ENCODE measurements around the gene SEC24B. TPM values are rescaled to one million over a fixed set of nuclear protein-coding genes. Genes with fewer than 3 reads are reported as not detected.
A peak's percentile ranks its signal among the peaks of the same experiment; 100 is the strongest.

The SEC24B gene
- total and polyA plus RNA-seq, 4 donors, result 8.0 to 34.8 (median 18.4) TPM

GRCh38 chr4:109389369-109390114 lies 44.1 kb upstream of the SEC24B start:
- Histone ChIP-seq H3K27me3 (ENCODE audit: control insufficient read depth in 3 of 3, insufficient read depth in 3 of 3, low read length in 2 of 3) (no peaks in the 10 kb centered on the region), H3K4me3 (no peak overlapping the region), H3K4me1 (ENCODE audit: control insufficient read depth in 5 of 5, insufficient read depth in 5 of 5, low read length in 5 of 5) (peaks cover 0 to 11% (median 0%) of the 10 kb centered on the region in 5 donors), H3K36me3 (ENCODE audit: control insufficient read depth in 4 of 4, insufficient read depth in 4 of 4, low read length in 4 of 4) (no peaks in the 10 kb centered on the region), H3K9ac (ENCODE audit: insufficient read depth in 1 of 2, low read length in 2 of 2) (no peak overlapping the region), H3K9me3 (ENCODE audit: control insufficient read depth in 4 of 4, insufficient read depth in 3 of 4, low read length in 3 of 4) (peaks cover 0 to 2% (median 0%) of the 10 kb centered on the region in 4 donors), H3K27ac (ENCODE audit: low read depth in 1 of 2, low read length in 1 of 2) (no peak overlapping the region)
- TF ChIP-seq, protein P1, sequence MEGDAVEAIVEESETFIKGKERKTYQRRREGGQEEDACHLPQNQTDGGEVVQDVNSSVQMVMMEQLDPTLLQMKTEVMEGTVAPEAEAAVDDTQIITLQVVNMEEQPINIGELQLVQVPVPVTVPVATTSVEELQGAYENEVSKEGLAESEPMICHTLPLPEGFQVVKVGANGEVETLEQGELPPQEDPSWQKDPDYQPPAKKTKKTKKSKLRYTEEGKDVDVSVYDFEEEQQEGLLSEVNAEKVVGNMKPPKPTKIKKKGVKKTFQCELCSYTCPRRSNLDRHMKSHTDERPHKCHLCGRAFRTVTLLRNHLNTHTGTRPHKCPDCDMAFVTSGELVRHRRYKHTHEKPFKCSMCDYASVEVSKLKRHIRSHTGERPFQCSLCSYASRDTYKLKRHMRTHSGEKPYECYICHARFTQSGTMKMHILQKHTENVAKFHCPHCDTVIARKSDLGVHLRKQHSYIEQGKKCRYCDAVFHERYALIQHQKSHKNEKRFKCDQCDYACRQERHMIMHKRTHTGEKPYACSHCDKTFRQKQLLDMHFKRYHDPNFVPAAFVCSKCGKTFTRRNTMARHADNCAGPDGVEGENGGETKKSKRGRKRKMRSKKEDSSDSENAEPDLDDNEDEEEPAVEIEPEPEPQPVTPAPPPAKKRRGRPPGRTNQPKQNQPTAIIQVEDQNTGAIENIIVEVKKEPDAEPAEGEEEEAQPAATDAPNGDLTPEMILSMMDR (IDR thresholded peaks at IDR 0.05; ENCODE audit: control extremely low read depth, extremely low read depth), result no peak
- 58 to 77% methylated on average over 7 of the region's 7 CpGs for WGBS, 2 donors
- ATAC-seq (ENCODE audit: insufficient read depth, low FRiP score), result no peak
- DNase-seq, result peak; percentile 27 to 50 (median 41)

- no peak overlapping the region for H3K27ac ChIP-seq (ENCODE audit: low read depth in 1 of 2, low read length in 1 of 2)
- DNase-seq, result no peak
- no peak overlapping the region for H3K9ac ChIP-seq (ENCODE audit: insufficient read depth in 1 of 2, low read length in 2 of 2)
- H3K27me3 ChIP-seq (ENCODE audit: control insufficient read depth in 3 of 3, insufficient read depth in 3 of 3, low read length in 2 of 3), result no peaks in the 10 kb centered on the region
- H3K36me3 ChIP-seq (ENCODE audit: control insufficient read depth in 4 of 4, insufficient read depth in 4 of 4, low read length in 4 of 4), result no peaks in the 10 kb centered on the region
- ATAC-seq (ENCODE audit: insufficient read depth, low FRiP score), result no peak
- TF ChIP-seq, protein P1 (IDR thresholded peaks at IDR 0.05; ENCODE audit: control extremely low read depth, extremely low read depth), result no peak
- H3K4me3 ChIP-seq, result no peak overlapping the region
- no peaks in the 10 kb centered on the region for H3K9me3 ChIP-seq (ENCODE audit: control insufficient read depth in 4 of 4, insufficient read depth in 3 of 4, low read length in 3 of 4)
- peaks cover 0 to 11% (median 0%) of the 10 kb centered on the region in 5 donors for H3K4me1 ChIP-seq (ENCODE audit: control insufficient read depth in 5 of 5, insufficient read depth in 5 of 5, low read length in 5 of 5)
Observed at GRCh38 chr4:109390115-109390768, 43.4 kb upstream of the SEC24B start.

GRCh38 chr4:109395694-109396093 lies 37.9 kb upstream of the SEC24B start:
- H3K27me3 ChIP-seq (ENCODE audit: control insufficient read depth in 3 of 3, insufficient read depth in 3 of 3, low read length in 2 of 3), result peaks cover 0 to 2% (median 0%) of the 10 kb centered on the region in 3 donors
- no peaks in the 10 kb centered on the region for H3K36me3 ChIP-seq (ENCODE audit: control insufficient read depth in 4 of 4, insufficient read depth in 4 of 4, low read length in 4 of 4)
- TF ChIP-seq, protein P1 (IDR thresholded peaks at IDR 0.05; ENCODE audit: control extremely low read depth, extremely low read depth), result no peak
- H3K4me3 ChIP-seq, result no peak overlapping the region
- H3K4me1 ChIP-seq (ENCODE audit: control insufficient read depth in 5 of 5, insufficient read depth in 5 of 5, low read length in 5 of 5), result peaks cover 0 to 3% (median 0%) of the 10 kb centered on the region in 5 donors
- no peak for ATAC-seq (ENCODE audit: insufficient read depth, low FRiP score)
- DNase-seq, result peak in 2 of 3 donors; percentile 3 to 12
- no peak overlapping the region for H3K9ac ChIP-seq (ENCODE audit: insufficient read depth in 1 of 2, low read length in 2 of 2)
- no peak overlapping the region for H3K27ac ChIP-seq (ENCODE audit: low read depth in 1 of 2, low read length in 1 of 2)
- WGBS, 2 donors, result 82 to 90% methylated on average over 10 of the region's 10 CpGs
- H3K9me3 ChIP-seq (ENCODE audit: control insufficient read depth in 4 of 4, insufficient read depth in 3 of 4, low read length in 3 of 4), result no peaks in the 10 kb centered on the region
